ENCODE results near the gene CLEC16A.

Gene CLEC16A

GRCh38 chr16:11147754-11148444, 203.5 kb downstream of the CLEC16A start:
- no peak for DNase-seq

GRCh38 chr16:11149011-11149616, 204.8 kb downstream of the CLEC16A start:
- DNase-seq: no peak

GRCh38 chr16:11150190-11150589, 205.8 kb downstream of the CLEC16A start:
- DNase-seq: no peak

GRCh38 chr16:11151156-11151884, 207.0 kb downstream of the CLEC16A start:
- no peak for DNase-seq

DNA sequence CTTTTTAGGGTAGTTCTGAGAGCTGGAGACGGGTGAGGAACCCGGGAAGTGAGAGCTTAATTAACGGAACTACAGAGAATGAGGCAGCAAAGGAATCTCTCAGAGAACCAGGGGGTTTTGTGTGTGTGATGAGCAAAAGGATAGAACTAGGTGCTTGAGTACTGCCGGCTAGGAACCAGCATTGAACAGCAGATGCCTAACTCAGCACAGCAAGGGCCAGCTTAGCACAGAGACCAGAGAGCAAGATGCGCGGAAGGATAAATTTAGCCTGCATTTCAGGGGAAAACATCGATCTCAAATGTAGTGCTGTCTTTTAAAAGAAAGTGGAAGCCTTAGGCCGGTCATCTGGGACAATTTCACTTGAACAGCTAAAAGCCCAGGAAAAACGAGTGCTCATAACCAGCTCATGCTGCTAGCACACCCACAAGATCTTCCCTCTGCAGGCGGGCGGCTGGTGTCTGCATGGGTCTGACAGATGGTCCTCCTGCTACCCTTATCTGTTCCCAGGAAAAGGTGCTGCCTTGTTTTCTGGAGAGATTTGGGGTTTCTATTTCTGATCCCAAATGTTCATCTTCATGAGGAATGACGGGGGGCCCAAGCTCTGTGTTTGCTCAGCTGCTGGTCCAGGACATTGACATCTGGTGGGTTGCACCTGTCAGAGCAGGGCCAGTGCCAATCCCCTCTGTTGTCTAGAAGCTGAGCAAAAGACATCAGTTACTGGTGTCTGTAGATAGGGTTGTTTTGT, 207.7 kb downstream of the CLEC16A start:
- no peak for DNase-seq

DNA sequence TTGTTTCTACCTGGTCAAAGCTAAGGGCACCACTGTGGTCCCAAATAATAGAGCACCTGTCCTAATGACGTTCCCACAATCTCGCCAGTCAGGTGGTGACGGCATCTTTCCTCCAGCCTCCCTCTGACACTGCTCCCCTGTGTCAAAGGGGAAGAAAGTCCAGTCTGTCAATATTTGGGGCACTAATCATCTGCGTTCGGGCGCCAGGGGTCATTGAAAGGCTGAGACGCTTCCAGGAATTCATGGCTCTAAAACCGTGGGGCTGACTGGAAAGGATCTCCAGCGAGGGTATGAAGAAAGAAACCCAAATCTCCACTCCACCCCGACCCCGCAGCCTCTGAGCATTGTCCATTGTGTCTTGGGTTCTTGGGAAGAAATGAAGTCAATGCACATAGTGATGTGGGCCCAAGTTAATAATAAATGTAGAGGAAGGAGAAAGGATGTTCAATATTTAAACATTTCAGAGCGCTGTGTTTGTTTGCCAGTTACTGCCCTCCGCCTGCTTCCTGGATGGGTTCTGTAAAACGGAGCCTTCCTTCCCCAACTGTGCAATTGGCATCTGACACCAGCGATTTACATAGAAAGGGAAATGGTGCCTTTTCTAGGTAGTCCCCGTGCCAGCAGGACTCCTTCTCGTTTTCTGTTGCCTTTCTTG, 208.4 kb downstream of the CLEC16A start:
- DNase-seq: no peak

DNA sequence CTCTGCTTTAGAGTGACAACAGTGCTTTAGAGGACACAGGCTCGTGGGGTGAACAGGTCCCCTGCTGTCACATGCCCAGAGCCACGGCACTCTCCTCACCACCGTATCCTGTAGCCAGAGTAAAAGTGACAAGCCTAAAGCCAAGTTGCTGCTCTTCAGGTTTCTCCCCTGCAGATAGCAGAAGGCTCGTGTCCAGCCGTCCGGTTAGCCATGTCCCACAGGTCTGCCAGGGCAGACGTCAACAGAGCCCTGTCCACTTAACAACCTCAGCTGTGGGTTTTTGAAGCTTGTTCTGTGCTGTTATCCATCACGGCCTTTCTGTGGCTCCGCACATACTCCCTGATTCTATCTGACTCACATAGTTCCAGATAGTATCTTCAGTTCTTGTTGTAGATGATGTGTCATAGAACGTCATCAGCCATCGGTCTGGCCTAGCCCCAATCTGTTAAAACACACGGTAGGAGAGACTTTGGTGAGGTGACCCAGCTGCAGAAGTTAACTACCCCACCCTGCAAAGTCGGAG, 211.0 kb downstream of the CLEC16A start:
- peak; percentile 50 for DNase-seq

DNA sequence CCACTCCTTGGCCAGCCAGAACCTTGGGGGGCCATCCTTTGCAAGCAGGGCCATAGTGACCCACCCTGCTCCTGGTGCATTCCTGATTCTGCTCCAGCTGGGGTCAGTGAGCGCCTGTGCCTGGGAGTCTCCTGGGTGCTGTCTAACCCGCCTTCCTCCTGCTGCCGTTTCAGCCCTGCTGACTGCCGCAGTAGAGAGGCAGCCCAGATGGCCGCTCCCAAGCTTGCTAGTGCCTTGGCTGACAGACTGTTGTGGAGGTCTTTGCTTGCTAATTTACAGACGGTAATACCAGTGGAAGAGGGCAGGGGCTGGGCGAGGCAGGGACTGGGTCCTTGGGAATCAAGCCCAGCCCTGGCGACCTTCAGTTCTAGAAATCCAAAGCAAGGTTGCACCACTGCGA, 212.0 kb downstream of the CLEC16A start:
- no peak for DNase-seq

GRCh38 chr16:11157143-11157542, 212.8 kb downstream of the CLEC16A start:
- no peak for DNase-seq

DNA sequence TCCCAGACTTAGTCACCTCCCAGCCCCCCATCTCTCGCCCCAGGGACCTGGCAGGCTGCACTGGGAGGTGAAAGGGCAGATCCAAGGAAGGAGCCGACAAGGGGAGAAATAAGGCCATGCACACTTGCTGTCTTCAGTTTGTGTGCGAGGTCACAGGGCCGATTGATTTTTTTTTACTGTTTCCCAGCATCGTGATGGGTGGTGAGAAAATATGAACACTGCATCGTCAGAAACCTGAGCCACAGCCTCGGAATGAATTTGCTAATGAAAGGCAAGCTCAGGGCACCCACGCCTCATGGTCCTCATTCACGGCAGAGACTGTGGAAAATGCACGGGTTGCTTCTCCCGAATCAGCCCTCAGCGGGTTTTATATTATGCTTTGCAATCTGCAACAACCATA, 213.7 kb downstream of the CLEC16A start:
- DNase-seq: no peak

GRCh38 chr16:11159282-11159681, 214.9 kb downstream of the CLEC16A start:
- no peak for DNase-seq

GRCh38 chr16:11160676-11161115, 216.3 kb downstream of the CLEC16A start:
- peak; percentile 16 for DNase-seq

DNA sequence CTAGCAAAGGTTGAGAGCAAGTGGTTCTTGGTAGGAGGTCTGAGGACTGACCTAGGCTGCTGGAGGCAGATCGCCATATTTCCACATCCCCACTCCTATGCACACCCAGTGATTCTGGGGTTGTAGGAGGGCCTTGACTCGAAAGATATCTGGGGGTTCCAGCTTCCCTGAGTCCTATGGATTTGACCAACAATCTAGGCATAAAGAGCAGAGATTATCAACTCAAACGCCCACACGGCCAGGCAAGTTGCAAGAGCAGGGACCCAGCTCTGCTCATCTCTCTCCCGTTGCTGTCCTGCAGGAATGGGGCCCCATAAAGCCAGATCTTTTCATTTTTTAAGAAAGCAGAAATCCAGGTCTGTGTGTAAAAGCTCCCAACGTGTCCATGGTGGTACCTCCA, 217.1 kb downstream of the CLEC16A start:
- no peak for DNase-seq

DNA sequence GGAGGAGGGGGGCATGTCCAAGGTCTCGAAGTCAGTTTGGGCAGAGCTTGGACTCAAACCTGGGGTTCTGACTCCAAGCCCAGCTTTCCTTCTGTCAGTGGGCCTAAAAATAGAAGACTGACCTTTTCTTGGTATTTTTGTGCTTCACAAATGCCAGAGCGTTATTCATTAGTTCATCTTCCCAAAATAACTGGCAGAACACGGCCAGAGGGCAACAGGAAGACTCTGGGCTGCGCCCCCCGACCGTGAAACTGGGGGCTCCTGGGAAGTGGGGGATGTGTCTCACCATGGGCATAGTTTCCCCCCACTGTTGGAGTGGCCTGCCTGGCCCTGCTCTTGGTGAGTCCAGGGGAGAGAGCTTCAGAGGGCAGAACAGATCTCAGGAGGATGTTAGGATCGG, 217.6 kb downstream of the CLEC16A start:
- no peak for DNase-seq

DNA sequence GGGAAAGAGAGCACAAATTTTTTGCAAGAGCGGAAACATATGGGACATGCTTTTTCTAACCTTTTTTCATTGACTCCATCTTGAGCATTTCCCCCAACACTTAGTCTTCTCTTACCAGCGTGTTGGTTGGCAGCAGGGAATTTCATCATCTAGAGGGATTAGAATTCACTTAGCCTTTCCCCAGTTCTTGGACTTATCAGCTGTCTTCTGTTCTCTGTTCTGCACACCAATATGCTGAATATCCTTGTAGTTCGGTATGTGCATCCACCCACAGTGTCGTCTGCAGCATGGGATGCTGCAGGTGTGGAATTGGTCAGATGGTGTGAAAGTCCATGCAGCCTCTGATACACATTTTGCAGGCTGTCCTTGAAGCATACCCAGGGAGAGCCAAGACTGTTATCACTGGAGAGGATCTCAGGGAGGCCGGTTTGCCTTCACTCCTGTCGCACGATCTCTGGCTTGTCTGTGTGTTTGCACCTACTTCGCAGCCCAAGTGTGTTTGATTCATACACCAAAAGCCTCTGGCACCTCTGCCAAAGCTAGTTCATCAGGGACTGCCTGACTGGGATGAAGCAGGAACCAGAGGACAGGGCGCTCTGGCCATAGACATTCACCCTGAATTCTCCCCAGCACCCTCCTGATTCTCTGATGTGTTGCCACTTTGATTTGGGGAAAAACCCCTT, 218.4 kb downstream of the CLEC16A start:
- DNase-seq: no peak

DNA sequence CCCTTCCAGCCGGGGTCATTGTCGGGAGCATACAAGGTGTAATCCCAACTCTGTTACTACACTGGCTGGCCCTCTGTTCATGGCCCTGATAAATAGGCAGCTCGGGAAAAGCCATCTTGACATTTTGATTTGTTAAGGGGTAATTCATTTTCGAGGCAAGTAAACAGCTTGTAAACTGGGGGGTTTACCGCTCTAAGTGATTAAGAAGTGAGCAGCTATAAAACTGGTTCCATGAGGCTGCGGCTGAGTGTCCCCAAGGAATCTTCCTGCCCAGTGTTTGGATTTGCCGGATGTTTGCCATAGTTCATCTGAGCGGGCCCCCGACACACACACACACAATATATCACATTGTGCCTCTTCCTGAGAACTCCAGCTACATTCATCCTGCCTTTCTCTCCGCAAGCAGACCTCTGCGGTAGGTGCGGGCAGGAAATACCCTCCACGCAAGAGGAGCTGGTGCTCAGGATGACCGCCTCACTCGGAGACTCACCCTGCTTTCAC, 219.4 kb downstream of the CLEC16A start:
- no peak for DNase-seq

- no peak for DNase-seq
Observed at GRCh38 chr16:11164482-11165270, 220.3 kb downstream of the CLEC16A start.

DNA sequence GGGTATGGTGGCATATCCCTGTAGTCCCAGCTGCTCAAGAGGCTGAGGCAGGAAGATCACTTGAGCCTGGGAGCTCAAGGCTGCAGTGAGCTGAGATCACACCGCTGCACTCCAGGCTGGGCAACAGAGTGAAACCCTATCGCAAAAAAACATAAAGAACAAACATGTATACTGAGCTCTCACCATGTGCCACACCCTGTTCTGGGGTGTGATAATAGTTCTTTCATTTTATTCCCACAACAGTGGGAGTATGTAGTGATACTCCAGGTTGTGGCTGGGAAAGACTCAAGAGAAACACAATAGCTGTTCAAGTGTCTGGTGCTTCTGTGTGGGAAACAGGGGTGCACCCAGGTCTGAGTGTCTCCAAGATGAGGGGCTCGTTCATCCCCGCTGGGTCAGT, 221.0 kb downstream of the CLEC16A start:
- DNase-seq: no peak

DNA sequence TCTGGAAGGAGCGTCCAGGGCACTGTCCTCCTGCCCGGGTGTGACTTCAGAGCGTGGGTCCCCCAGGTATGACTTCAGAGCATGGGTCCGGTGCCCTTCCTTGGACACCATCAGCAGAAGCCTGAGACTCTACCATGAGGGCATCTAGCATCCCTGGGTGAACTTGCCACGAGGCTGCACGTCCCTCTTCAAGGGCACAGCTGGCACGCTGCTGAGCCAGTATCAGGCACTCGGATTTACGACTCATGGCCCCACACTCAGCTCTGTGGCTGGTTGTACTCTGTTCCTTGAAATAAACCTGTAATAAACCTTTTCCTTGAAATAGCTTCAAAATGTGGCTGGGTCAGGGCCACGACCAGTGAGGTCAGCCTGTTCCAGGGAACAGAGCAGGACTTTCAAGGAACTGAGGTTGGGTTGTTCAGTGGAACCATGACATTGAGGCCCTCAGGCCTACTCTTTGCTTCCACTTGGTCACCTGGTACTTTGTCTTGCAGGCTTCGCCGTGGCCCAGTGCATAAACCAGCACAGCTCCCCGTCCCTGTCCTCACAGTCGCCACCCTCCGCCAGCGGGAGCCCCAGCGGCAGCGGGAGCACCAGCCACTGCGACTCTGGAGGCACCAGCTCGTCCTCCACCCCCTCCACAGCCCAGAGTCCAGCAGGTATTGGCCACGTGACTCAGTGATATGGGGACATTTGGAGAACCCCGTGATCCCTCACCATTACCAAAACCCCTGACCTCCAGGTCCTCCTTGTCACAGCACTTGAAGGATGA, 221.7 kb downstream of the CLEC16A start:
- no peak for DNase-seq

DNA sequence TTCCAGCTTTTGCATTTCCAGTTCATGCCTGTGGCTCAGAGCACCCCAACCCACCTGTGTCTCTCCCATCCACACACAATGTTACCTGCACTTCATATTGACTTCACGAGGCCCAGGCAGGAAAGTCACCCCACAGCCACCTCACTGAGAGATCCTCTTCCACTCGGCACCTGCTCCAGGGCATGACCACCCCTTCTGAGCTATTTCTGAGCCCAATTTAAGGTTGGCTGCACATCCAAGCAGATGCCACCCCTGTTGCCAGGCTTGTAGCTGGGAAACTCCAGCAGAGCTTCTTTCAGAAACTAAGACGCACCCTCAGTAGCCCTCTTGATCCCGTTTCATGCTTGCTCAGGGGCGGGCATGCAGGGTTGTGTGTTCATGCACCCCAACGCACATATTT, 223.2 kb downstream of the CLEC16A start:
- DNase-seq: no peak
